Spleen (tissue), 7 donors: ENCODE measurements around the gene TRIM45.

ENCODE experiments used
- CTCF ChIP-seq, 11 experiments: fragments of 200-600 bp in 7 of 11; fragments of 450-650 bp in 4 of 11; sonication (generic) in 4 of 11; IDR thresholded peaks in 8 of 11; conservative IDR thresholded peaks in 3 of 11; 1 replicate in 7 of 11; 2 replicates in 4 of 11; pipeline versions ENCODE4 v1.4.0 to v1.8.0; 2016 to 2021; ENCODE audit warnings: antibody characterized with exemption in 11 of 11, inconsistent platforms in 4 of 11, mild to moderate bottlenecking in 1 of 11
- POLR2A ChIP-seq, 3 donors: fragments of 450-650 bp; IDR thresholded peaks; one replicate each; pipeline ENCODE4 v1.5.1; 2017; ENCODE audit warnings: antibody characterized with exemption in 3 of 3, mild to moderate bottlenecking in 1 of 3
- POLR2AphosphoS5 ChIP-seq, 3 donors: sonication (generic); formaldehyde crosslinking; IDR thresholded peaks; one replicate each; pipeline ENCODE4 v1.5.1; 2017; ENCODE audit warnings: antibody characterized with exemption in 3 of 3
- donor health status: DM: no; HTN: no; CAD: no; lungs with moderate emphysema.
- donor health status: DM: no; HTN: no; CAD: no.
- donor health status: DM: no; HTN: no; CAD: no.

GRCh38 chr1:117084231-117084630, 37.3 kb downstream of the TRIM45 start:
- no peak for TF ChIP-seq POLR2AphosphoS5 (IDR thresholded peaks at IDR 0.05)
- TF ChIP-seq CTCF (IDR thresholded peaks at IDR 0.05 in 8 of 11, conservative IDR thresholded peaks at IDR 0.05 in 3 of 11): no peak
- TF ChIP-seq POLR2A (IDR thresholded peaks at IDR 0.05): no peak
